ENCODE data around the gene AGAP3.

AGAP3 gene

GRCh38 chr7:151124899-151125399 lies 38.7 kb downstream of the AGAP3 start:
- no peak for DNase-seq

DNA sequence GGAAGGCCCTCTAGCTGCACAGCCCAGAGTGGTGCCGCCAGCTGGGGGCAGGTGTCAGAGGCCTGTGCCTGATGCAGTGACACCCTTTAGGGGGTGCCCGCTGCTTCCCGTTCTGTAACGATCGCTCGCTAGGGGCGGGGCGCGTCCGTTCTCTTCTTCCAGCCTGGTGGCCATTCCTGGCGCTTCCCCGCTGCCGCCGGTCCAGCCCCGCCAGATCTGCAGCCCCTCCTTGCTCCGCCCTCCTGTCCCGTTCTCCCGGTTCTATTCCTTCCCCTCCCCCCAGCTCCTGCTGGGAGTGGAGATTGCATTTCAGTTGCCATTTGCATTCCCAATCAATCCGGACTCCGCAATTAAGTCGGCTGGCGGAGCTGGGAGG lies 39.2 kb downstream of the AGAP3 start:
- no peak for DNase-seq

GRCh38 chr7:151125846-151126481 lies 39.7 kb downstream of the AGAP3 start:
- no peak for DNase-seq

DNA sequence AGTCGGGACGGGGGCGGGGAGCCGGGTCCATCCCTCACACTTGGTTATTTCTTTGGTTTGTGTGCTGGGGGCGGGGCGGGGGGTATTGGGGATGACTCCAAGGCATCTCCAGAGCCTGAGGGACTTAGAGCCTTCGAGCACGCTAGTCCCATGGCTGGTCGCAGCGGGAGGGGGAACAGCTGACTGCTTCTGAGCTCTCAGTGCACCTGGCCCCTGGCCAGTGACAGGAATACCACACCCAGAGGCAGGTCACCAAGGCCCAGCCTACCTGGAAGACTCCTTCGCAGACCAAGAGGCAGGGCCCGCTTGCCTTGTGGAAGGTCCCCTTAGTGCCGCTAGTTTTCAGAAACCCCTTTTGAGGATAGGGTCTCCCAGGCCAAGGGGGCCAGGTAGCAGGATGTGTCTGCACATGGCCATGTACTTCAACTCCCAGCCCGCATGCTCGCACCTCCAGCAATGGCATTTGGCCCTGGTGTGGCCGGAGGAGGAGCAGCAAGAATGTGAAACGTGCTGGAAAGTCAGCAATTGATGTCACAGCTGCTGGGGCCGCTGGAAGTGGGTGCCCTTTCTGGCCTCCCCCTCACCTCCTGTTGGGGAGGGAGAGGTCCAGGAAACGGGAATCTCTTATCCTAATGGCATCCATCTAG lies 40.3 kb downstream of the AGAP3 start:
- DNase-seq, result no peak

DNA sequence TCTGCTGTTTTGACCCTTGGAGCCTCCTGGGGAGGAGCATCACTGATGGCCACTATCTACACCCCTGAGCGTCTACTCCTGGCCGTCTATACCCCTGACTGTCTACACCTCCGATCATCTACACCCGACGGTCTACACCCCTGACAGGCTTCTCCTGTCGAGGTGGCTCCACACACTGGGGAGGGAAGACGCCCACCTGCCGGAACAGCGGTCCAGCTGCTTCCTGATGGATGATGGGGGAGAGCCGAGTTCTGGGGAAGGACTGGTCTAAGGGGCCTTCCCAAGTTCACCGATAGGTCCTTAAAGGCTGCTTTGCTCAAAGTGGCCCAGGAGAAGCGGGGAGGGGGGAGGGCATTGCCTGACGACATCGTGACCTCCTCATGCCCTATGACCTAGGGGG lies 41.9 kb downstream of the AGAP3 start:
- no peak for DNase-seq

GRCh38 chr7:151128716-151129115 lies 42.4 kb downstream of the AGAP3 start:
- no peak for DNase-seq

DNA sequence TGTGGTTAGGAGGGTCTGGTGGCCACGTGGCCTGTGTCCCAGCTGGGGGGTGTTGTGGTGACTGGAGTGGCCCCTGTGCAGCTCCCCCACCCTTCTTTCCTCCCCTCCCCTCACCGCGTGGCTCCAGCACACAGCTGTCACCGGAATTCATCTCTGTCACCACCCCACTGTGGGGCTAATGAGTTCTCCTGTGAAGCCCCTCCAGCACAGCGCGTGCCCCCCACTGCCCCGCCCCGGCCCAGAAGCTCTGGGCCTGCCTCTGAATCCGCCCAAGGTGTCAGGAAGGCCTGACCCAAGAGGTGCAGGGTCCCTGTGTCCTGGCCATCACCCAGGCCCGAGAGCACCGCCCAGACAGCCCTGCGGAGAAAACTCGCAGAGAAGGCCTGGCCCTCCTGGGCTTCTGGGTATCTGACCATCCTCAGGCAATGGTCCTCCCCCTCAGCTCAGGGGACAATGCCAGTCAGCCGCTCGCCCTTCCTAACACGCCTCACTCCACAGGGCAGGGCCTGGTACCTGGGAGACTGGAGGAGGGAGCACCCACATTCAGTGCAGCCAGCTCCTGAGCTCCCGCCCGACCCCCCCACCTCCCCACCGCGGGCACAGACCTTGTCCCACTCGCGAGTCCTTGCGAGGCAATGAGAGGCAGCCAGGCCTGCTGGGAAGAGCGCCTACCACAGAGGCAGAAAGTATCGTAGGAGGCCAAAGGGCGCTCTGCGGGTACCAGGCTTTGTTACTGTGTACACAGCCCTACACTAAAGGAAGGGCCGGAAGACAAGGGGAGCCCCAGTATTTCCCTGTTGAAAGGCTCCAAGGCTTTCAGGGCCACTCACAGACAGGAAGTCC lies 43.1 kb downstream of the AGAP3 start:
- no peak for DNase-seq

- DNase-seq, result no peak
Observed at GRCh38 chr7:151129960-151130591, 43.8 kb downstream of the AGAP3 start.

GRCh38 chr7:151130741-151131157 lies 44.5 kb downstream of the AGAP3 start:
- no peak for DNase-seq

GRCh38 chr7:151131224-151131591 lies 44.9 kb downstream of the AGAP3 start:
- no peak for DNase-seq

DNA sequence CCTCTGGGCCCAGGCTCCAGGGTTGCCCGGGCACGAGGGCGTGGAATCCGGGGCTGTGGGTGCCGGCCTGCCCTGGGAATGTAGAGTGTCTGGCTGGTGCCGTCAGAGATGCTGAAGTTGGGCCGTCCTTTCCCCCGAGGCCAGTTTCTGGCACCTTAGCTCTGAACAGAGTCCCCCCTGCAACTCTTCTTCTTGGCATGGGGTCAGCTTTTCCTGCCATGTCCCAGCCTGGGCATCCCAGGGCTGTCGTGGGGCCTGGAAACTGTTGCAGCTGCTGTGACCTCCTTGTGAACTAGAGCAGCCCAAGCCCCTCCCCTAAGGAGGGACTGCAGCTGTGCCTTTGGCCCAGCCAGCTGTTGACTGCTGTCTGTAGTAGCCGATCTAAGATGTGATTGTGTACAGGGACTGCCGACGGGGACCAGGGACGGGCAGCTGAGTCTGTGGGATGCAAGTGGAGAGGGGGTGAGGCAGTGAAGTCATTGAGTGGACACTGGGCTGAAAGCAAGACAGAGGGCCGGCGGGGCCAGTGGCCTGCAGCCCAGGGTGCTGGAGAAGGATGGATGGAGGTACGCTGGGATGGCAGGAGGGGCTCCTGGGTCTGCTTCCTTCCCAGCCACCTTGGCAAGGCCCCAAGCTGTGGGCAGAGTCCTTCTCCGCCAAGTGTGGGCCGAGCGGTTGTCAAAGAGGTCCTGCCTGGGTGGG lies 45.5 kb downstream of the AGAP3 start:
- DNase-seq, result no peak

GRCh38 chr7:151132461-151133205 lies 46.4 kb downstream of the AGAP3 start:
- DNase-seq, result no peak

GRCh38 chr7:151133266-151133985 lies 47.2 kb downstream of the AGAP3 start:
- no peak for DNase-seq

DNA sequence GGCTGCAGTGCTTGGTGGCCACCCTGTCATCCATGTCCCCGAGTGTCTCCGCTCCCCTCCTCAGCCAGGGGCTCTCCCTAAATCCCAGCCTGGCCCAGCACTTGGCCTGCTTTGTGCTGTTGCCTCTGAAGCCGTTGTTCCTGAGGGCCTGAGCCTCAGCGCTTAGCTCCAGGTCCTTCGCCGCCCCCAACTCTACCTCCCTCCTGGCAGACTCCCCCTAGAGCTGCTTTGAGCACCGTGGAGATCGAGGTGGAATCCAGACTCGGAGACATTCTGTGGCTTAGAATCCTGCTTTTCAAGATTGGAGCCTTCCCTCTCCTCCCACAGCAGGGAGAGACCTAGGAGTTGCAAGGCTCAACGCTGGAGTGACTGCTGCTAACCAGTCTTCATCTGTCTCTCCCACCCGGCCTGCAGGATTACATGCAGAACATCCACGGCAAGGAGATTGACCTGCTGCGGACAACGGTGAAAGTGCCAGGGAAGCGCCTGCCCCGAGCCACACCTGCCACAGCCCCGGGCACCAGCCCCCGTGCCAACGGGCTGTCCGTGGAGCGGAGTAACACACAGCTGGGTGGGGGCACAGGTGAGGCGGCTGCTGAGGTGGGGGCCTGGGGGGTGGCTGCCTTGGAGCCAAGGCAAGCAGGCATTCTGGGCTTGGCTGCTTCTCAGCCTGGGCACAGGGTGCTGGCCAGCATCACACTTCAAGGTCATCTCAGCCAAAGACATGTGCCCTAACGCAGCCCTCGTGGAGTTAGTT lies 47.9 kb downstream of the AGAP3 start:
- no peak for DNase-seq

GRCh38 chr7:151134743-151135524 lies 48.7 kb downstream of the AGAP3 start:
- DNase-seq, result no peak

DNA sequence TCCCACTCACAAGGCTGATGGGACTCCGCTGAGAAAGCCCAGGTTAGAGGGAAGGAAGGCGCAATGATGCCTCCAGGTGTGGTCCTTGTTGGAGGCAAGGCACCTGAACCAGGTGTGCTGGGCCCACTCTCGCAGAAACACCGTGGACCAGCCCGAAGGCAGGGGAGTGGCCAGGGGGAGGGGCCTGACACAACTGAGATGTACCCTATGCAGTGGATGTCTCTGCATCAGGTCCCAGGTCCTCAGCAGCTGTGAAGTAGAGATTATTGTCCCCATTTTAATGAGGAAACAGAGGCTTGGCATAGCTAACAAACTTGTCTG lies 49.2 kb downstream of the AGAP3 start:
- DNase-seq, result no peak

DNA sequence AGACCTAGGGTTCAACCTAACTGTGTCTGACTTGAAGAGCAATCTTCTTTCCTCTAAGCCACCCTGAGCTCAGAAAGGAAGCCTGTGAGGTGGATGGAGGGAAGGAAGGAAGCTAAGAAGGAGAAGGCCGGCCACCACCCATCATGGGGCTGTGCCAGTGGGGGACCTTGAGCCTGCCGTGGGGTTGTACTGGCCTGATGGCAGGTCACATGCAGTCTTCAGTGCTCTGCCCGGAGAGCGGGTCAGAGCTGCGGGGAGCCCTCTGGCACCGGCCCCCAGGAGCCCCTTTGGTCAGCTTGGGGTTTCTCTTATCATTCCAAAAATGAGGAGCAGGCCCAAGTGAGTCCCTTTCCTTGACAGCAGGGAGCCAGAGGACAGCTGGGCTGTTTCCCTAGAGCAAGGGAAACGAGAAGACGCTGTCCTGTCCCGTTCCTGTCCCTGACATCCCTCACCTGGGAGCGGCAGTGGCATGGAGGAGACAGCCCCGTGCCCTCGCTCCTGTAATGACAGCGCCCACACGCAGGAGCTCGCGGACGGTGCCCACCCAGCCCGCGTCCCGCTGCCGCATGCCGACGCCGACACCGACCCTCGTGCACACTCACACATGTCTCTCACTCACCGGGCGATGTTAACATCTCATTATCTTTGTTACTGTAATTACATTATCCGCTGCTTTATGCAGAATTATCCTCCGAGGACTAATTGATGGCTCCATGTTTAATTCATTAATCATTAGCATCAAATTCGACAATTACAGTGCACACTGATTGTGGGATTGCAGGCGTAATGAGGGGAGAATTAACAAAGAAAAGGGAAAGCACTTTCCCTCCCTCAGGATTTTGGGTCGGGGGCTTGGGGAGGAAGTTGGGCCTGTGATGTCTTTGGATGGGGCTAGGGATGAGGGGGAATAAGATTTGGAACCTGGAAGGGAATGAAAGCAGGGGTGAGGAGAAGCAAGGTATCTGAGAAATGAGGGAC lies 49.9 kb downstream of the AGAP3 start:
- DNase-seq, result no peak

- DNase-seq, result no peak
Observed at GRCh38 chr7:151137076-151137675, 50.9 kb downstream of the AGAP3 start.

Measured in GOT3 (cell line).